GM19438 (cell line): ENCODE measurements around the gene CLRN3.

Source experiments
- ATAC-seq: cut with Tn5 transposase; IDR thresholded peaks from one replicate; pipeline ENCODE4 v1.9.1; 2021; ENCODE audit warnings: low read depth; ENCODE audit not compliant: unreplicated experiment

Gene CLRN3

DNA sequence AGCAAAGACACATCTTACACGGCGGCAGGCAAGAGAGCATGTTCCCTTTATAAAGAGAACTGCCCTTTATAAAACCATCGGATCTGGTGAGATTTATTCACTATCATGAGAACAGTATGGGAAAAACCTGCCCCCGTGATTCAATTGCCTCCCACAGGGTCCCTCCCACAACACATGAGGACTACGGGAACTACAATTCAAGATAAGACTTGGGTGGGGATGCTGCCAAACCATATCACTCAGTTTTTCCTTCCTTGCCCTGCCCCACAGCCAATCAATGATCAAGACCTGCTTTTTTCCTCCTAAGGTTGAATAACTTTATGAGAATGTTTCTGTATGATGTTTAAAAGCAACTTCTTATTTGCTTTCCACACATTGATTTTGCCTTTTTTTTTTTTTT is 11.0 kb upstream of the CLRN3 start:
- ATAC-seq = no peak

DNA sequence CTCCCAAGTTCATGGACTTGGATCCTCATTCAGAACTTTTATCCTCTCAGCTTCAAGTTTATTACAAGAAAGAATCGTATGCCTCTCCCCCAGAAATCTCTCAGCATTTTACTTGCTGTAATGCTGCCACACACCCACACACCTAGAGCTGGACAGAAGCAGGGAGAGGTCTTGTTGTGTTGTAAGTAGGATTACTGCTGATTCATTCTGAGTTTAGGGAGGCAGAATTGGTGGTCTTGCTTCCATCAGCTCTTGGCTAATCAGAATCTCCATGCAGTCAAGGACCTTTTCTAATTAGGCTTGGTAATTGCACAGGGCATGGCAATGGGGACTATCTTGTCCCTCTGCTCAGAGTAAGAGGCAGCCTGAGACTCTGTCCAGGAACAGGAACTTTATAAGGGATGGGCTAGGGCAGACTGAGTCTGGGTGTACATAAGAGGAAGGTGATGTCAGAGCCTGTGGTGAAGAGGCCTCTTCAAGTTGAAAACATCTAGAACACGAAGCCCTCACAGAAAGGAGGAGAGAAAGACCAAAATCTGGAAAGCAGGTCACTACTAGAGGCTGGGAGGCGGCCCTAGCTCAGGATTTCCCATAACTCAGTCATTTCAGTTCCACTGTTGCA is 7.1 kb upstream of the CLRN3 start:
- ATAC-seq = no peak

DNA sequence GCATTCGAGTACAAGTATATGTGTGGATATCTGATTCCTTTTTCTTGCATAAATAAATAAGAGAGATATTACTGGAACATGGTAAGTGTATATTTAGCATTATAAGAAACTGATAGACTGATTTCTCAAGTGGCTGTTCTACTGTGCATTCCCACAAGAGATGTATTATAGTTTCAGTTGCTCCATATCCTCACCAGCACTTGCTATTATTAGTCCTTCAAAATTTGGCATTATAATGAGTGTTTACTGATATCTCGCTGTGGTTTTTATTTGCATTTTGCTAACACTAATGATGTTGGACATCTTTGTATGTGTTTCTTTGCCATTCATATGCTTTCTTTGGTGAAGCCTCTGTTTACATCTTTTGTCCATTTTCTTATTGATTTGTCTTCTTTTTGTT is 4.4 kb upstream of the CLRN3 start:
- ATAC-seq = no peak

DNA sequence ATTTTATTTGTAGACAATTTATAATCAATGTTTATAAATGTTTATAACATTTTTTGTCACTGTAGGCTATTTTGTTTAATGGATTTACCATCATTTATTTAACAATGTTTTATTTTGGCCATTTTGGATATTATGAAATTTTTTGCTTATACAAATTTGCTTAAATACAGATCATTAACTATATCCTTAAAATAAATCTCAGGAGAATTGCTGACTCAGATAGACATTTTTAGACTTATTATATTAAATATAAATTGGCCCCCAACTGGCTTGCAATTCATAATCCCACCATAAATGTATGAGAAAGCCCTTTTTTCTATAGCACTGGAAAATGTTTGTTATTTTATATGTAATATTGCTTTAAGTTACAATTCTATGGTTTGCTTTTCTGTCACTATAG is 3.8 kb upstream of the CLRN3 start:
- no peak for ATAC-seq

DNA sequence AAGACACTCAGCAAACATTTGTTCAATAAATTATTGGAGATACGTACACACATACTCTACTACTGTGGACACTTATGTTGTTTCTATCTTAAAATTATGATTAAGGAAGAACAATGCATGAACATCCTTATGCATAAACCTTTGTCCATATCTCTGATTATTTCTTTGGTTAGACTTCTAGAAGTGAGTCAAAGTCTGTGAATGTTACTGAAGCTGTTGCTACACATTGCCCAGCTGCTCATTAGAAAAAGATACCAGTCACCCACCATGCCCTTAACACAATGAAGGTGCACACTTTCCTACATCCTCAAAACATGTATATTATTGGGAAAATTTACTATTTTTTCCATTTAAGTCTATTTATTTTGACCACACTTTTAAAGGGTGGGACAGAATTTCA is 1.4 kb upstream of the CLRN3 start:
- ATAC-seq = no peak

DNA sequence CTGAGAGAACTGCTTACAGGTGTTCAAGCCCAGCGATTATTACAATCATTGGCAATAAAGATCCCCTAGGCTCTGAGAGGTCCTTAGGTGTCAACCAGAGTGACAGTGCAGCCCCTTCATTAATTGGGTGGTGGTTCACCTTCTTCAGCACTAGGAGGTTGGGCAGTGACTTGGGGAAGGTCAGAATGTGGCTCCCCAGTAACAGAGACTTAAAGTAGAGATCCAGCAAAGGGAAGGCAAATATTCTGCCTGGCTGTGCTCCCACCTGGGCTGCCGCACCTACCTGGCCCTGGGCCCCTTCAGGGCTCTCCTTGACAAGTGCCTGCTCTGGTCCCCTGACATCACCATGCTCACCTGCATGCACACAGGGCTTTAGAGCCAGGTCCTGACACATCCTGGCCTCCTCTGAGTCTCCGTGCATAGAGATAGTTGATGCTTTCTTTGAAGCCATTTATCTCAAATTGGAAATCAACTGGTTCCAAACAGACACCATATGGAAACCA is 1.9 kb downstream of the CLRN3 start:
- no peak for ATAC-seq

DNA sequence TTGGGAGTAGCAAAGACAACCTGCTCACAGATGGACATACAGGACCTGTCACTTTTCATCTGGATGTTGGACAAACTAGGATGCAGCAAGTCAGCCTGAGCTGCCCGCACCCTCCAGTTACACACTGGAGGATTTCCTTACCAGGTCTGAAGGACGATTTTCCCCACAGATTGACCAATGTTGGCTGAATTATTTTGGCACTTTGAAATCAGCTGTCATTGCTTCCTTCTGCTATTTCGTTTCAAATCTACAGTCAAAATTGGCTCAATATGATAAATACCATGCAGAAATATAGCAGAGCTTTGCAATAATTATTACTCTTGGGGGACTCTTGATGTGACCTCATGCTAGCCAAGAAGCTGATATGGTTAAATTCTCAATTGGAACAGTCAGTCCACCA is 2.5 kb downstream of the CLRN3 start:
- no peak for ATAC-seq

DNA sequence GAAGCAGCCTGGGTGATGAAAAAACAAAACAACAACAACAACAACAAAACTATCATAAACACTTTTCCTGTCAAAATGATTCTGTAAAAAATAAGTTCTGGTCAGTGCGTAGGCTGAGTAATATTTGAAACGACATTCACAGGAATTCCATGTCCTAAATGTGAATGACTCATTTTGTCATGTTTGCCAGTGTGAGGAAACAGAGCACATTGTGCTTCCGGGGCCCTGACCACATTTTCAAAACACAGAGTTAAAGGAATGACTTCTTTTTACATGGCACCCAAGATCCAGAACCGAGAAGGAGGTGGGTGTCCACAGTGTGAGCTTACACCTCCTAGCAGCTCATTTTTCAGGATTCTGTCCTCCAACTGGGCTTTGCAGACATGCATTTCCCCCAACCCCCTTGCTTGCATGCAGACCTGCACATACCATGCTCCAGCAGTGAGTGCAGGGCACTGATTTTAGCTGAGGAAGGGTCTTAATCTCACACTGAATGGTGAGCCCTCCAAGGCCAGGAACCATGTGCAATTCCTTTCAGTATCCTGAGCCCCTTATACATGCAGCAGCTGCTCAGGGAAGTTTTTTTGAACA is 3.0 kb downstream of the CLRN3 start:
- ATAC-seq = no peak

DNA sequence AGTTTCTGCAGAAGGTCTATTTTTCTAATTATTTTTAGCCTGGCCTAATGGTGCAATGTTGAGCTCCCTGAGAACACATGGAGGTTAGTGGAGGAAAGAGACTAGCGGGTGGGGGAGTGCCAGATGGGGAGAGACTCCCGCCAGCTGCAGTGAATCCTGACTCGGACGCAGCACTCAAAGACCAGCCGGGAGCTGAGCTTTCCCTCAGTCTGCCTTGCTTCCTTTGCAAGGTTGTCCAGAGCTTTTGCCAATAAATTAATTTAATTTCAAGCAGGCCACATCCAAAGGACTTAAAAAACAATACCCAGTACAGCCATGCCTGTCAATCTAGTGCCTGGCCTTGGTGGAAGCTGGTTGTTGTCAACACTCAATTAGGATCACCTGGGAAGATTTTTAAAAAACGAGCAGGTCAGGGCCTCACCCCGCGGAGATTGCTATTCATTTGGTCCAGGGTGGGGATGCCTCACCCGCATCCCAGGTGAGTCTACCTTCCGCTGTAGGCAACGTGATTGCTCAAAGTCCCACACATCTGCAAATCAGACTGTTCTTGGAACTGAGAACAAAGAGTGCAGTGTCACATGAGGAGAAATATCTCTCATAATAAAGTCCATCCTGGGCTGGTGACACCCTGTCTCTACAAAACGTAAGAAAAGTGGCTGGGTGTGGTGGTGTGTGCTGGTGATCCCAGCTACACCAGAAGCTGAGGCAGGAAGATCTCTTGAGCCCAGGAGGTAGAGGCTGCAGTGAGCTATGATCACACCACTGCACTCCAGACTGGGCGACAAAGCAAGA is 4.0 kb downstream of the CLRN3 start:
- ATAC-seq = no peak

DNA sequence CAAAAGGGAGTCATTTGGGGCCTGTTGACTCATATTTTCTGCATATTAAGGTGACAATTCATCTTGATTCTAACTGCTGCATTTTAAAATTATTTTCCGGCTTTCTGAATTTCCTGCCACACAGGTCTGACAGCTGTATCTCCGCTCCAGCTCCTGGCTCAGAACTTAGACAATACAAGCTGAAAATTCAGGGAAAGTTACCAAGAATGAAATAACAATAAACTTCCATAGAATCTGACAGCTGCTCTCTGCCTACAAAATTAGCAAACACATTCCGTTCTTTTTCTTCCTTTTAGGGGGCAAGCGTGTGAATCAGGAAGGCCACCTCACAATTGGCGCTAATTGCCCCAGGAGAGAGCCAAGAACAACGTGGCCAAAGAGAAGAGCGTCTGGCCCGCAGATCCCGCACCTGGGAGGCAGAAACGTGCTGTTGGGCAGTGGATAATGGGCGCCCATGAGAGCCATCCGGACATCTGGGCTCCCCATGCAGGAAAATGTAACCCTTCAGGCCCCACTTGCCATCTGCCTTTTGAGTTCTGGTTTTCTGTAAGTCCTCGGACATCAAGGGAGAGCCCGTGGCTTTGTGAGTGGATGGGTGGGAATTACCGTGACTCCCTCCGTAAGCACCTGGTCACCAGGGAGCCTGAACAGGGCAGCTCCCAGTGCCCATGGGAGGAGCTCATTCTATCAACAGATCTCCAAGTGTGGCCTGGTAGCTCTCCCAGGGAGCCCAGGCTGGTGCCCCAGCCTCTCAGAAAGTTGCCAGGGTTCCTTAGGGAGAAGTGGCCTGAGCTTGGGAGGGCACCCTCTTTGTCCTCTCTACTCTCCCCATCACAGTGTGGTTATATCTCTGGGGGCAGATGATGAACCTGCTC is 5.0 kb downstream of the CLRN3 start:
- ATAC-seq = no peak

DNA sequence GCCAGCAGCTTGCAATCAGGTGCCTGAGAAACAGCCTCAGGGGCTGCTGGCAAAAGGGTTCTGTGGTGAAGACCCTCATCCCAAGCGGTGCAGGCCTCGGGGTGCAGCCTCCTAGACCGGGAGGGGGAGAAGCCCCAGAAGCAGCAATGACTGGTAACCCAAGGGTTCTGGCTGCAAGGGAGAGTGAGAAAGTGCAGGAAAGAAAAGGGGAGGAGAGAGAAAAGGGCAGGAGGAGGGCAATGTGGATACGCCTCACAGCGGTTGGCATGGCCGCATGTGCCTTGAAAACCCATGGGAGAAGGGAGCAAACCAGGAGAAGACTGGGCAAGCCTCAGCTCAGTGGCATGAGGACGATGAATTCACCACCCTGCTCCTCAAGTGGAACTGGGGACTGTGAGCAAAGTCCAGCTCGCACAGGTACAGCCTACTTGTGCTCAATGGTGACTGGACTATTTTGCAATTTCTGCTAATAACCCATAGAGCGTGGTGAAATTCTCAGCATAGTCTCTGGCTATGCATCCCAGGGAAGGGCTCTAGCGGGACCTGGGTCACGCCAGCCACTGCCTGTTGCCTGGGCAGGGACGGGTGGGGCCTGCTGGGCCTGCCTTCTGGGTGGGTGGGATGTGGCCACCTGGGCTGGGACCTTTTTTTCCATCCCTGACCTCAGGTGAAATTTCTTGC is 6.2 kb downstream of the CLRN3 start:
- ATAC-seq = no peak

DNA sequence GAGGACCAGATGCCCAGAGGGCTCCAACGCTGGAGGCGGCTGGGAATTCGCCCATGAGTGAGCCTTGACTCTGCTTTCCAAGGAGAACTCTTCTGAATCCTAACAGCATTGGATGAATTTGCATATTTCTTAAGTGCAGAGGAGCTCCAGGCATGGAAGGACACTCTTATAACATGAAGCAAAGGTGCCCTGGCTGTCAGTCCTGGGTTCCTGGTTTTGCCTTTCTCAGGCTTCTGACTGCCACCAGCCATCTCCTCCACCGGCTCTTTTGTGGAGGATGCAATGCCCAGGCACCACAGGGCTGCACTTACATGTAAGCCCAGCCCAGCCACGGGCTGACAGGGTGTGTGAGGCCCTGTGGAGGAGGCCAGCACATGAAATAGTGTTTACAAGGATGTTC is 8.2 kb downstream of the CLRN3 start:
- ATAC-seq = no peak

DNA sequence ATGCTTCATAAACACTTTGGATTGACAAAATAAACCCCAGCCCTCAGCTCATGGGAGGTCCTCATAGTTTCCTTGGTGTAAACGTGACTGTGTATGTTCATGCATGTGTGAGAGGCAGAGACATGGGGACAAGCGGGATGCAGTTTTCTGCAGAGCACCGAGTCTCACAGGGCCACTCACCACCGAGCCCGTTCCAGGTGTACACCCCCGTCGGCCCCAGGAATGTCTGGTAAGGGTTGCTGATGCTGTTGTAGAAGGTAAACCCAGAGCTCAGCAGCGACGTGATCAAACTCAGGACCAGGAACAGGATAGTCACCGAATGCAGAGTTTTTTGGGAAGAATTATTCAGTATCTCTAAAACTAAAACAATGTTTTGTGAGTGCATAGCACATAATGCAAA is 9.2 kb downstream of the CLRN3 start:
- ATAC-seq = no peak

DNA sequence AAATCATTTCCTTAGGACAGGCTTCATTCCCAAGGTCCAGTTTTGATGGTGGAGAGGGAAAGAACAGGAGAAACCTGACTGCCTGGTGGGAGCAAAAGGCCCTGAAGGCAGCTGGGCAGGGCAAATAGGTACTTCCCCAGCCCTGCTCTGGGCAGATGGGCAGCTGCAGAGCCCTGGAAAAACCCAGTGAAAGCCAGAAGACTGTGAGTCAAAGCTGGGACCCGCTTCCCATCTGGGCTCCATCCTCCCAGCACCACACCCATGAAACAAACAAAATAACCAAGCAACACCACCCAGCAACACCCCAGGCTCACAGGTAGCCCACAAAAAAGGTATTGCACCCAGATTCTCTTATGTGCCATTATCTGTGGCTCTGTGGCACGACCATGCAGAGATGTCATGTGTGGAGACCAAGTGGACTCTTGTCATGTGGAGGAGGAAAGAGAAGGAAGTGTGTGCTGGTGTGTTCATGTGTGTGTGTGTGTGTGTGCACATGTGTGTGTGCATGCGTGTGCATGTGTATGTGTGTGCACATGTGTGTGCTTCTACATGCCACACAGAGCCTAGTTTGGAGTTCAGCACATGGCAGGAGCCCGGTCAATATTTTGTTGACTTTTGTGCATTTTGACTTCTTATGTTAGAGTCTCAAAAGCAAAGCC is 9.8 kb downstream of the CLRN3 start:
- ATAC-seq = no peak

DNA sequence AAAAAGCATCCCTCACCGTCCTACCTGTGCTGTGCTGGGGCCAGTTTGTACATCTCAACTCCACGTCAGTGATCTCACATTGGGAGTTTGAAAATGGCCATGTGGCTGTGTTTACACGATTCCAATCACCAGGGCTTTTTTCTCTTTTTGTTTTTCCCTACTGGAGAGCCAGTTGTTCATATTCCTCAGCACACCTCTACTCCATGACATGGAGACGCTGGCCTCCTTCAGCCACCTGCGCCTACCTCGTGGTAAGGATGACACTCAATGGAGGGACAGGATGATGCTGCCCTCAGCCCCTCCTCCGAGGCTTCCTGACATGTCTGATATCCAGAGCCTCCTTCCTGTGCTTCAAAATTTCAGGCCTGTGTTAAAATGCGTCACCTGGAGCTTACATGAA is 10.3 kb downstream of the CLRN3 start:
- ATAC-seq = no peak

DNA sequence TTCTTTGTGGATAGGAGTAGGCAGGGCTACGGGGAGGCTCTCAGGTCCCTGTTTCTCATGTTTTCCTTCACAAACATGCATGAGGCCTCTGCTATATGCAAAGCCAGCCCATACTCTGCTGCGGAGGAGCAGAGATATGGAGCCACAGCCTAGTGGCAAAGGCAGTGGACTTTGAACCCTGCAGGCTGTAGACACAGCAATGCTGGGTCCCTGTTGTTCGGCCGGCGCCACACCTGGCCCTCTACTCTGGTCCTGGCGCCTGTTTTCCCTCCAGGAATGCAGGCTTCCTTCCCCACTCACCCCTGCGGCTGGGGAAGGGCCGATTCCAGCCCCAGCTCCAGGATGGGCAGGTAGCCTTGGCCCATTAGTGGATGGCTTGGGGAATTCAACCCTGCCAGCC is 11.5 kb downstream of the CLRN3 start:
- no peak for ATAC-seq

DNA sequence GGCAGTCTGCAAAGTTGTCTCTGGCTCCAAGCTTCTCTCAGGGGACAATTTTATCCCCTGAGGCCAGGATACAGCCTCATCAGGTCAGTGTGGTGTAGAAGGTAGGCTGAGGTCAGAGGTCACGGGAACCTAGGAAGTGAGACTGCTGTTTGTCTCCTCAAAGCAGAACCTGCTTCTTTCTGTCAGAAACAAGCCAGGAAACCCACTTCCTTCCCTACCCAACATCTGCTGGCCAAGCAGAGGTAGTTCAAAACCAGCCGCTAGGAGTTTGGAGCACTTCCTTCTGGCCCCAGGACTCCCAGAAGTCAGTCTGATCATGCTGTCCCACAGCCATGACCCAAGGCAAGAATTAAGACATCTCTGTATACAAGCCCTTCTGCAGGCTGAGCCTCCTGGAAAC is 12.2 kb downstream of the CLRN3 start:
- peak; percentile 67 for ATAC-seq

DNA sequence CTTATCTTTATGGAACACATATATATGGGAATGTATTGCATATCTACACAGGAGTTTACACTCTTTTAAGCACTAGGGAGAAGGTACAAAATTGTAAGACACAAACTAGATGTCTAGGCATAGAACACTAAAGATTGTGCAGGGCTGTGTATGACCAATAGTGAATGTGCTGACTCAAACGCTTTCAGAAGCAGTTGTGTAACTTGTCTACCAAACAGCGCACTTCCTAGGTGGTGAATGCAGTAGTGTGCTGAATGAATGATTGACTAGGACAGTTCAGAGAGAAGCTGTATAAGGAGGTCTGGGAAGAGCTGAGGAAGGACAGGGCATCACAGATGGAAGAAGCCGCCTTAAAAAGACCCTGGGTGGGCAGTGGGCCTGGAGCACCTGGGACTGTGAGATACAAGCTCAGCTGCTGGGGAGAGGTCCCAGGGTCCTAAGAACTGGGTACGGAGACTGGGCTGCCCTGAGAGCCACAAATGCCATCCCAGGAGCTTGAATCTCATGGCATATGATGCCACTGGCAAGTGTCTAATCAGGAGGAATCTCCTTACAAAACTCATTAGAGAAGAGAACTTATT is 14.2 kb downstream of the CLRN3 start:
- ATAC-seq = no peak

DNA sequence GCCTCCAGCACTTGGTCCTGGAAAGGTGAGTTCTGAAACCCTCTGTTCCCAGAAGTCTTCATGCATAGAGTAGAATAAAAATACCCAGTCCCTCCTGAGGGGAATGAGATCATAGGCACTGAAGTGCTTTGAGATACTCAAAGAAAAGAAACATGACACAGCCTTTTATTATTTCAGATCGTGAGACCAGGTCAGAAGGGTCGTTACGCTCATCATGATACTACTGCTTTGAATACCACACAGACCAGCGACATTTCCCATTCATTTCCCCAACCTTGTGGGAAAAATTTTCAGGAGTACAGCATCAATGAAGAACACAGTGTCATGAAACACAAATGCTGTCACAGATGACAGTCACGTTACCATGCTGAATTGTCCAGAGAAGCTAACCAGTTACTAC is 15.0 kb downstream of the CLRN3 start:
- no peak for ATAC-seq

DNA sequence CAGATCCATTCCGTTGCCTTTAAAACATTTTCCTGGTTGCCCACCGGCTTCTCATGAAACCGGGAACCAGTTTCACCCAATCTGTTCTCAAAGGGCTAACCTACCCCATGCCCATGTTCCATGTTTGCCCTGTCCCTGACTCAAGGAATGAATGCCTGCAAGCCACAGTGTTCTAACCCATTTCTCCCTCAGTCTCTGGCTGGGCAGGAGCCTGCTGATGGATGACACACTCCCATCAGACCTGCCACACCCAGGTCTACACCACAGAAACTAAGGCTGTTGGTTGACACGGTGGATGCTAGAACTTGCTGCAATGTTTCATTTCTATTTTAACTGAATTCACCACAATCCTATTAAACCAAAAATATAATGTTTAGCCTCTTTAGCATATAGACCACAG is 15.6 kb downstream of the CLRN3 start:
- ATAC-seq = no peak
